Measurements from ENCODE around the gene RHBDL1.
A peak's percentile ranks its signal among the peaks of the same experiment; 100 is the strongest.

RHBDL1 gene

DNA sequence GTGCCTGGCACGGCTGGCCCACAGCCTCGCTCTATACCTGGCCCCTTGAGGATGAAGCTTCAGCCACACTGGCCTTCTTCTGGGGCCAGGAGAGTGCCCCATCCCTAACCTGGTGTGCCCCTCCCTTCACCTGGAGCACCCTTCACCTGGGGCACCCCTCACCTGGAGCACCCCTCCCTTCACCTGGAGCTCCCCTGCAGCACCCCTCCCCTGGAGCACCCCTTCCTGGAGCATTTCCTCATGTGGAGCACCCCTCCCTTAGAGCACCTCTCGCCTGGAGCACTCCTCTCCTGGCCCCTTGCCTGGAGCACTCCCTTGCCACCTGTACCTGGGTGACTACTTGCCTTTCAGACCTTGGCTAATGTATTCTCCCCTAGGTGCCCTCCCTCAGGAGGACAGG lies 32.5 kb downstream of the RHBDL1 start:
- no peak for DNase-seq

DNA sequence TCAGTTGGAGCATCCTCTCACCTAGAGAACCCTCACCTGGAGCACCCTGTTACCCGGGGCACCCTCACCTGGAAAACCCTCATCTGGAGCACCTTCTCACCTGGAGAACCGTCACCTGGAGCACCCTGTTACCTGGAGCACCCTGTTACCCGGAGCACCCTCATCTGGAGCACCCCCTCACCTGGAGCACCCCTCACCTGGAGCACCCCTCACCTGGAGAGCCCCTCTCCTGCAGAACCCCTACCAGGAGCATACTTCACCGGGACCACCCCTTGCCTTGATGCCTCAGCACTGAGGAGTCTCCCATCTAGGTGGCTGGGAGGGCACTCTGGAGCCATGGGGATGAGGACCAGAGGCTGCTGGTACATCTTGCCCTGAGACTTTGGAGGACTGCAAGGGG lies 33.5 kb downstream of the RHBDL1 start:
- no peak for DNase-seq

GRCh38 chr16:709566-710499 lies 34.4 kb downstream of the RHBDL1 start:
- no peak for DNase-seq

DNA sequence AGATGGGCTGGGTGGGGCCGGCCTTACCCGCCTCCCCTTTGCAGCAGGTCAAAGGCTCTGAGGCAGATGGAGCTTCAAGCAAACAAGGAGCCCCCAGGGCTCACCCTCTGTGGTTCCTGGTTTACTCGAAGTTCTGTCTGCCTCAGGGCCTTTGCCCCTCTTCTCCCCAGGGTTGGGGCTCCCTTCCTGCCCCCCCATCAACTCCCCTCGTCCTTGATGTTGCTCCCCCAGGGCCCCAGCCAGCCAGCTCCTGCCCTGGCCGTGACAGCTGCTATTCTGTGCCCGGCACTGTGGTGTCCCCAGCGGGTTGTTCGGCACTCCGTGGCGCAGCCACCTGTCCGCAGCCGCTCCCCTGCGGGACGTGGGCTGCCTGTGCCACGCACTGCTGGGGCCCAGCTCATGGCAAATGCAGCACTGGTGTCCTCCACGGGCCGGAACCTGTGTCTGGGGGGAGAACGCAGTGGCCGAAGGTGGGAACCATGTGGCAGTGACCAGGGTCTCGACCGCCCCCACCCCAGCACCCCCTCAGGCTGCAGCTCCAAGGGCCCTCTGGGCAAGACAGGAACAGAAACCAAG lies 35.1 kb downstream of the RHBDL1 start:
- DNase-seq = no peak

GRCh38 chr16:711084-711483 lies 35.6 kb downstream of the RHBDL1 start:
- no peak for DNase-seq

DNA sequence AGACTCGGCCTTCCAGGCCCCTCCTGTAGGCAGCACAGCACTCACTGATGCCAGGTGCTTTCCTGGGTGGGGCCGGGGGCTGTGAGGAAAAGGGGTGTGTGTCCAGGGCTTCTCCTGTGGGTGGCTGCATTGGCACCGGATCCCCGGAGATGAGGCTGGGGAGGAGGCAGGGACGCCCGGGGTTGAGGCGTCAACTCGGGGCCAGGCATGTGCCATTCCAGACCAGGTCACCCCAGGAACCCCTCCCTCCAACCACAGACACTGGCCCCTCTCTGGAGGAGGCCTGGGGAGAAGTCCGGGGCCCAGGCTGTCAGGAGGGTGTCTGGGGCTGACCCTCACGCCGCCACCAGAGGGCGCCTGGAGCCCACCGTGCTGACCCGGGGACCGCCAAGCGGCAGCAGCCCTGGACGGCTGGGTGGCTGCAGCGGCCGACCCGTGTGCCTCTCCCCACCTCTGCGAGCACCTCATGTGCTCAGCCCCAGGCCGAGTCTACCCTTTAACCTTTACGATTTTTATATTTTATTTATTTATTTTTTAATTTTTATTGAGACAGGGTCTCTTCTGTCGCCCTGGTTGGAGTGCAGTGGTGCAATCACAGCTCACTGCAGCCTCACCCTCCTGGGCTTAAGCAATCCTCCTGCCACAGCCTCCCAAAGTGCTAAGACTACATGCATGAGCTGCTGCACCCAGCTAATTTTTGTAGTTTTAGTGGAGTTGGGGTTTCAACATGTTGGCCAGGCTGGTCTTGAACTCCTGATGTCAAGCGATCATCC lies 36.3 kb downstream of the RHBDL1 start:
- peak; percentile 73 for DNase-seq

DNA sequence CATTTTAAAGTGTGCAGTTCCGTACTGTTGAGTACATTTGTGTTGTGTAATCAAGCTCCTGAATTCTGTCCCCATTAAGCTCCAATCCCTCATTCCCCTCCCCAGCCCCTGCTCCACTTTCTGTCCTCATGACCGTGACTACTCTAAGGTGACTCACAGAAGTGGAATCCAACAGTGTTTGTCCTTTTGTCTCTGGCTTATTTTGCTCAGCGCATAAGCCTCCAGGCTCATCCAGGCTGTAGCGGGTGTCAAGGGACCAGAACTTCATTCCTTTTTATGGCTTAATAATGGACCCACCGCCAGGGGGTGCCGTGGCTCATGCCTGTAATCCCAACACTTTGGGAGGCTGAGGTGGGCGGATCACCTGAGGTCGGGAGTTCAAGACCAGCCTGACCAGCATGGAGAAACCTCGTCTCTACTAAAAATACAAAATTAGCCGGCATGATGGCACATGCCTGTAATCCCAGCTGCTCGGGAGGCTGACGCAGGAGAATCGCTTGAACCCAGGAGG lies 37.3 kb downstream of the RHBDL1 start:
- DNase-seq = peak; percentile 70

- DNase-seq = no peak
Observed at GRCh38 chr16:714079-714478, 38.6 kb downstream of the RHBDL1 start.

DNA sequence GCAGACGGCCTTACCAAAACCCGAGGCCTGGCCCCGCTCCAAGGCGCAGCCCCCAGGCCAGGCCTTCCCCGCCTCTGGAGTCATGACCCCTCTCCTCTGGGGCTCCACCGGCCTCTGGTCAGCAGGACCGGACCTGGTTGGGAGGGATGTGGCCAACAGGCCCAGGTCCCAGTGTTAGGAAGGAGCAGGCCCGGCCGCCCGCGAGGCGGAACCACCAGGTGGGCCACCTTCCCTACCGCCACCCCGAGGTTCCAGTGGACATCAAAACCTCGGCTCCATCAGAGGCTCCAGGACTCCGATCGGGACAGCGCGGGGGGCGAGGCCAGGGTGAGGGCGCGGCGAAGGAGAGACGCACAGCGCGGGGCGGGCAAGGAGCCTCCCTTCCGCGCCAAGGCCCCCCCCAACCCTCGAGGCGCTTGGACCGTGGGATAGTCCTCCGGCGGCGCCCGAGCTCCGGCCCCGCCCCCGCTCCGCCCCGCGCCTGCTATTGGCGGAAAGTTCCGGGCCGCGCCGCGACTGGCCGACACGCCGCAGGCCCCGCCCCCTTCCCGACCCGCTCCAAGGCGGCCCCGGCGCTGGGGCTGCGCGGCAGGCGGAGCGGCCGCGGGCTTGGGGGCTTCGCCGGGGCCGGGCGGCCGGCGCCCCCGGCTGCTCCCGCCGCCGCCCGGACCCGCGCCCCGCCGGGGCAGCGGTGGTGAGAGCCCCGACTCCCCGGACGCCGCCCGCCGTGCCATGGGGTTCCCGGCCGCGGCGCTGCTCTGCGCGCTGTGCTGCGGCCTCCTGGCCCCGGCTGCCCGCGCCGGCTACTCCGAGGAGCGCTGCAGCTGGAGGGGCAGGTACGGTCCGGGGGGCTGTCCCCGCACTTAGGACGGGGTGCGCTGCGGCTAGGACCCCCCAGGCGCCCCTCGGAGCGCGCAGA lies 39.3 kb downstream of the RHBDL1 start, which contains the start of gene METRN:
METRN (plus strand) TSS at position 561 of the 919 bp plus-strand sequence; CDS start at position 733, 172 bp downstream.
- DNase-seq = peak; percentile 85

- no peak for DNase-seq
Observed at GRCh38 chr16:715477-716199, 40.2 kb downstream of the RHBDL1 start.

GRCh38 chr16:716200-716568 lies 40.7 kb downstream of the RHBDL1 start:
- no peak for DNase-seq

- no peak for DNase-seq
Observed at GRCh38 chr16:716768-717325, 41.4 kb downstream of the RHBDL1 start.

DNA sequence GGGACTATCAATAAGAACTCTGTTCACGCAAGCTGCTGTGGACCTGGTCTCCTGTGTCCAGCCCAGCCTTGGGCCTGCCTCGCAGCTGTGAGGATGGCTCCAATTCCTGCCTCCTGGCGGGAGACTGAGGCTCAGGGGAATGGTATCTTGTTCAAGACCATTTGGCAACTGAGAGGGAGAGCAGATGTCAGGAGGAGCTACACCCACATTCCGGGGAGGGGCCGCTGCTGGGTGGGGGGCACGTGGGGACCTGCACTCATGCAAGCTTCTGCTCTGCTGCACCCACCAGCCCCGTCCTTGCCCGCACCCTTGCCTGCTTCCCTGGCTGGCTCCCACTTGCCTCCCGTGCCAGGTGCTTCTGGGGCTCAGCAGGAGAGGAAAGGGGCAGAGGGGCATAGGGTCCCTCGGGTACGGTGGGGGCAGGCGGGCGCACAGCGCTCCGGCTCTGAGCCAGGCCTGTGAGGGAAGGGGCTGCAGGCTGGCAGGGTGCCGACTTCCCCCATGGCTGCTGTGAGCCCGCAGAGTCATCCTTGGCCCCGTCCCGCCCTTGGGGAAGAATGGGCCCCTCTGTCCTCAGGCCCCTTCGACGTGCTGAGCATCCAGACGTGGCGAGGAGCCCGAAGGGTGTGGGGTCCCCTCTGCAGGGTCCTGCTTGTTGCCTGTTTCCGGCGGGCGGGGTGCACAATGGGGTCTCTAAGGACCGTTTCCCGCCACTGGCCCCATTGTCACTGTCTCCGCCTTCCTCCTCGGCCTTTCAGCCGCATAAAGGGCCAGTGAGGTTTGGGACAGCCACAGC lies 42.2 kb downstream of the RHBDL1 start:
- DNase-seq = no peak

GRCh38 chr16:718389-718788 lies 42.9 kb downstream of the RHBDL1 start:
- no peak for DNase-seq

DNA sequence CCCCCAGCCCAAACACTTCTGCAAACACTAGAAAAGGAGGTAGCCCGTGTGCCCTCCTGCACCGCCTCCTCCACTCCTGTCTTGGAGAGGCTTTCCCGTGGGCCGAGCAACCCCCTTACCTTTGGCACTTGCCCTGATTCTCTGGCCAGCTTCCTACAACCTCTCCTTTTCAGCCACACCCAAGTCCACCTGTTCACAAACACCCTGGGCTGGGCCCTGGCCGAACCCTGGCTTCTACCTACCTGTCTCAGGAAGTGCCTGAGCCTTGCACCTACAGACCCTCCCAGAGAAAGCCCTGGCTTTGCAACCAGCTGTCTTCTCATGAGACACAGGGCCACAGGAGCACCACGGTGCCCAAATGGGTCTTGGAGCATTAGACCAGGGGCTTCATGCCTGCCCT lies 43.5 kb downstream of the RHBDL1 start:
- DNase-seq = no peak

GRCh38 chr16:719815-720446 lies 44.5 kb downstream of the RHBDL1 start:
- DNase-seq = no peak

DNA sequence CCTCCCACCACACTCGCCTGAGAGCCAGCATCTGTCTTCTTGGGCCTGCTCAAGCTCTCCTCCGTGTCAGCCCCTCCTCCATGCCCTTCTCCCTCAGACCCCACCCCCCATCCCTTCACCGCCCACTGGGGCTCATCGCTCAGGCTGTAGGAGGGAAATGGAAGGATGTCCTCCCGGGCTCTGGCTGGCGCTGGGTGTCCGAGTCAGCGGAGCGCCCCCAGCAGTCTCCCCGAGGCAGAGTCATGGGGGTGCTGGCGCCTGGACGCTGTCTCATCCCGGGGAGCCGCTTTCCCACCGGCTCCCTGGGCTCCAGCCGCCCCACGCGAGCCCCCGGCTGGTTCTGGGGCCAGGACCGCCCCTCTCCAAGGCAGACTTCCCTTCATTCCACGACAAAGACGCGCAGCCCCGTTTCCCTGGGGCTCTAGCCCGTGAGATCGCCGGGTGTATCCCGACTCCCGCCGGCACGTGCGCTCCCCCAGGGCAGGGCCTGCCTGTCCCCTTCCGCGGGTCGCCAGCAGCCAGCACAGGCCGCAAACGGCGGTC lies 45.0 kb downstream of the RHBDL1 start:
- peak; percentile 46 for DNase-seq

DNA sequence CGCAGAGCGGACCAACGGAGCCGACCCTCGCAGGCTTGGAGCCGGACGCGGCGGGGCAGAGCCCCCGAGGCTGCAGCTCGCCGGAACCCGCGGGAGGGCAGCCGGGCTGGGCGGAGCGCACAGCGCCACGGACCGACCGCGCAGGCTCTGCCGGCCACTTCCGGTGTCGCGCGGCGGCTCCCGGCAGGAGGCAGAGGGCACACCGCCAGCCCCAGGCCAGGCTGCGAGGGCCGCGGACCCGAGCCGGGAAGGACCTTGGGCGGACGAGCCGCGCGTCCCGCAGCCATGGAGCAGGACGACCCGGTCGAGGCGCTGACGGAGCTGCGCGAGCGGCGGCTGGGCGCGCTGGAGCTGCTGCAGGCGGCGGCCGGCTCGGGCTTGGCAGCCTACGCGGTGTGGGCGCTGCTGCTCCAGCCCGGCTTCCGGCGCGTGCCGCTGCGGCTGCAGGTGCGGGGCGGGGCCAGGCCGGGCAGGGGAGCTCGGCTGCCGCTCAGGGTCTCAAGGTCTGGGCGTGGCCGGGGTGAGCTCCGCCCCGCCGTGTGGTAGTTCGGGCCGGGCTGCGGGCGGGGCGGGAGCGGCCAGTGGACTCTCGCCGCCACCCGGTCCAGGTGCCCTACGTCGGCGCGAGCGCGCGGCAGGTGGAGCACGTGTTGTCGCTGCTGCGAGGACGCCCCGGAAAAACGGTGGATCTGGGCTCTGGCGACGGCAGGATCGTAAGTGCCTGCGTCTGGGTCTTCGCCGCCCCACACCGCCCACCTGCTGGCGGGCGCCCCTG lies 45.7 kb downstream of the RHBDL1 start, which contains the start of gene ANTKMT:
ANTKMT (plus strand) TSS at position 157 of the 775 bp plus-strand sequence; CDS start at position 286, 129 bp downstream.
- DNase-seq = peak; percentile 77
